H54 (cell line): ENCODE data around the gene KIF16B.
"Not testable (repeated sequence)": the region's sequence is repeated elsewhere in the genome, so short reads cannot be mapped to it uniquely, and the experiment has no call there.

Experiments
- DNase-seq: peaks from one replicate; pipeline ENCODE4 v3.0.0; 2011; ENCODE audit warnings: low spot score, mixed read lengths; ENCODE audit not compliant: insufficient read length
- FAIRE-seq: peaks from 3 replicates; lab custom pipeline; 2011; peaks lifted over from hg19 to GRCh38; lab: Jason Lieb, UNC
- POLR2A ChIP-seq: IDR thresholded peaks from 2 replicates; pipeline ENCODE4 v1.6.1; 2011; ENCODE audit warnings: low read depth, mild to moderate bottlenecking, low read length

KIF16B gene

GRCh38 chr20:16273812-16274555, 299.3 kb downstream of the KIF16B start:
- no peak for FAIRE-seq
- TF ChIP-seq POLR2A: no peak
- no peak for DNase-seq

- DNase-seq (no peak), FAIRE-seq (no peak)
- TF ChIP-seq POLR2A: no peak
Observed at GRCh38 chr20:16272780-16273360, 300.4 kb downstream of the KIF16B start.

GRCh38 chr20:16271450-16271849, 301.8 kb downstream of the KIF16B start:
- TF ChIP-seq POLR2A: no peak
- DNase-seq (no peak), FAIRE-seq (no peak)

- no peak for FAIRE-seq
Observed at GRCh38 chr20:16270989-16271388, 302.3 kb downstream of the KIF16B start.

GRCh38 chr20:16270314-16270931, 302.8 kb downstream of the KIF16B start:
- no peak for TF ChIP-seq POLR2A
- DNase-seq (no peak), FAIRE-seq (no peak)

More at GRCh38 chr20:16270989-16271388, 302.3 kb downstream of the KIF16B start:
- DNase-seq: no peak
- no peak for TF ChIP-seq POLR2A

GRCh38 chr20:16267526-16267925, 305.7 kb downstream of the KIF16B start:
- DNase-seq (no peak), FAIRE-seq (no peak)
- no peak for TF ChIP-seq POLR2A

GRCh38 chr20:16265334-16265733, 307.9 kb downstream of the KIF16B start:
- no peak for TF ChIP-seq POLR2A
- FAIRE-seq (no peak), DNase-seq (no peak)

- TF ChIP-seq POLR2A: no peak
- no peak for FAIRE-seq
- no peak for DNase-seq
Observed at GRCh38 chr20:16263582-16263981, 309.7 kb downstream of the KIF16B start.

- FAIRE-seq (no peak), DNase-seq (no peak)
- no peak for TF ChIP-seq POLR2A
Observed at GRCh38 chr20:16262594-16262993, 310.7 kb downstream of the KIF16B start.

- no peak for FAIRE-seq
- TF ChIP-seq POLR2A: no peak
- no peak for DNase-seq
Observed at GRCh38 chr20:16261733-16262273, 311.4 kb downstream of the KIF16B start.

GRCh38 chr20:16260911-16261310, 312.3 kb downstream of the KIF16B start:
- peak; percentile 43 for DNase-seq
- FAIRE-seq: no peak
- TF ChIP-seq POLR2A: no peak

GRCh38 chr20:16260133-16260532, 313.1 kb downstream of the KIF16B start:
- not testable (repeated sequence) for FAIRE-seq, DNase-seq

- TF ChIP-seq POLR2A: no peak
- DNase-seq: no peak
- FAIRE-seq: no peak
Observed at GRCh38 chr20:16258766-16259165, 314.5 kb downstream of the KIF16B start.

GRCh38 chr20:16257813-16258430, 315.3 kb downstream of the KIF16B start:
- no peak for FAIRE-seq
- no peak for DNase-seq
- no peak for TF ChIP-seq POLR2A
